Smooth muscle cell of the umbilical artery (primary cell): Measurements from ENCODE around the gene ZBED2. TPM values are rescaled to one million over a fixed set of nuclear protein-coding genes. Genes with fewer than 3 reads are reported as not detected.

ENCODE experiments used
- total RNA-seq: library from RNA; depleted of rRNA; stranded (reverse); fragments of >200 nt; gene quantifications from 2 replicates; pipeline ENCODE4 v1.2.3, GENCODE V29; 2014

Gene ZBED2, protein sequence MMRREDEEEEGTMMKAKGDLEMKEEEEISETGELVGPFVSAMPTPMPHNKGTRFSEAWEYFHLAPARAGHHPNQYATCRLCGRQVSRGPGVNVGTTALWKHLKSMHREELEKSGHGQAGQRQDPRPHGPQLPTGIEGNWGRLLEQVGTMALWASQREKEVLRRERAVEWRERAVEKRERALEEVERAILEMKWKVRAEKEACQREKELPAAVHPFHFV
- total RNA-seq, result not detected in 2 replicates

GRCh38 chr3:111595232-111595631, at the start of gene ZBED2:
ZBED2 (minus strand) TSS chr3:111595346; CDS start chr3:111594201, 1,145 bp downstream.

Other genes starting within 250 kb of the ZBED2 start
- gene CD96, start 53.1 kb downstream of the ZBED2 start, total RNA-seq, result 0.05 TPM in 1 of 2 replicates, not detected in the other
- gene PLCXD2, start 79.3 kb upstream of the ZBED2 start, total RNA-seq, result 0.89 and 1.8 TPM in 2 replicates